ENCODE results near the gene HOOK2.
"Not testable (repeated sequence)": the region's sequence is repeated elsewhere in the genome, so short reads cannot be mapped to it uniquely, and the experiment has no call there.

HOOK2 gene

DNA sequence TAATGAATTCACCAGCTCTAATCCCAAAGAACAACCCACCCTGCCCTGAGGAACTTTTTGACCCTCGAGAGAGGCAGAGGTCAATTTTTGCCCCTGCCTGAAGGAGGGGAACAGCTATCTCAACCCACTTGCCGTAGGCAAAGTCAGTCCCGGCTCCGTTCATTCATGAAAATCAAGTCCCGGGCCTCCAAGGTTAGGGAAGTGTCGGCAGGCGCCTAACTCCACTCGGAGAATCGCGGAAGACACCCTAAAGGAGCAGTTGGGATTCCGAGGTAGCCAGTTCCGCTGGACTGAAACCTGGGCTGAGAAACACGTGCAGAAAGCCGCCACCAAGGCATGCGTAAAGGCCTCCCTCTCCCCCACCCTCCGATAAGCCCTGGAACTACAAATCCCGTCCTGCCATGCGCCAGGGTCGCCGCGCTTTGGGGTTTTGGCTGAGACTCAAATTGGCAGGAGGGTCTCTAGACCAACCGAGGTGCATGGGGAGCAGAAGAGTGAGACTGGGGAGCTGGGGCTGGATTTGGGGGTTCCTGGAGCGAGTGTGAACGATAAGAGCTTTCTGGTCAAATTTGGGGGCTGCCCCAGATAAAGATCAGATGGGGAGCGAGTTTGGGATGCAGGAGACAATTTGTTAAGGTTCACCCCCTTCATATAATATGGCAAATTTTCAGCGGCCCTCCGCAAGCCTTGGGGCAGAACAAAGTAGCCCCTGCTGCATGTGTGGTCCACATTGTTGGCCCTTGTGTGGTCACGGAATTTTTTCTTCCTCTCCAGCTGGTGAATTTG is 51.5 kb downstream of the HOOK2 start, which contains the start of gene TNPO2:
TNPO2 (minus strand) TSS at position 292 of the 786 bp plus-strand sequence. CDS start 2,955 bp downstream, outside the sequence.
- H3K4me3 ChIP-seq (ENCODE audit: low read length): peak within 1 kb of the TSS; percentile 81
- H3K9me3 ChIP-seq (ENCODE audit: insufficient read depth, low read depth, low read length): no peaks in the 10 kb centered on the region
- peak within 1 kb of the TSS; percentile 77 for H3K27ac ChIP-seq (ENCODE audit: low read depth, low read length)
- H3K4me1 ChIP-seq (ENCODE audit: insufficient read depth, low read length): peaks cover 7% of the 10 kb centered on the region
- H3K36me3 ChIP-seq (ENCODE audit: insufficient read depth, low read length): peaks cover 15% of the 10 kb centered on the region
- WGBS: 6% methylated on average over 28 of the region's 28 CpGs
- H3K27me3 ChIP-seq (ENCODE audit: insufficient read depth, low read length): no peaks in the 10 kb centered on the region
- H3K9ac ChIP-seq (ENCODE audit: low read depth, low read length): peak within 1 kb of the TSS; percentile 94

DNA sequence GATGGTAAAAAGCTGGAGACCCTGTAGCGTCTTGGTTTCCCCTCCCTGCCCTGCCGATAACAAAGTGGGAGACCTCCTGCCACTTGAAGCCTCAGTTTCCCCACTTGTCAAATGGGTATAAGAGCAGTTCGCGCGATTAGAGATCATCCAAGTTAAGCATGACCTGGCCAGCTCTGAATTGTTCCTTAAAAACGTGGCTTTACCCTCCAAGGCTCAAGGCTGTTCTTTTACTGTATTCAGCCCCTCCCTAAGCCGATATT is 52.0 kb downstream of the HOOK2 start:
- H3K4me1 ChIP-seq (ENCODE audit: insufficient read depth, low read length): peaks cover 7% of the 10 kb centered on the region
- no peaks in the 10 kb centered on the region for H3K27me3 ChIP-seq (ENCODE audit: insufficient read depth, low read length)
- peak overlapping the region; percentile 94 for H3K9ac ChIP-seq (ENCODE audit: low read depth, low read length)
- H3K36me3 ChIP-seq (ENCODE audit: insufficient read depth, low read length): peaks cover 19% of the 10 kb centered on the region
- peak overlapping the region; percentile 77 for H3K27ac ChIP-seq (ENCODE audit: low read depth, low read length)
- no peaks in the 10 kb centered on the region for H3K9me3 ChIP-seq (ENCODE audit: insufficient read depth, low read depth, low read length)
- H3K4me3 ChIP-seq (ENCODE audit: low read length): peak overlapping the region; percentile 81
- WGBS: under 1% methylated on average over 7 of the region's 7 CpGs

DNA sequence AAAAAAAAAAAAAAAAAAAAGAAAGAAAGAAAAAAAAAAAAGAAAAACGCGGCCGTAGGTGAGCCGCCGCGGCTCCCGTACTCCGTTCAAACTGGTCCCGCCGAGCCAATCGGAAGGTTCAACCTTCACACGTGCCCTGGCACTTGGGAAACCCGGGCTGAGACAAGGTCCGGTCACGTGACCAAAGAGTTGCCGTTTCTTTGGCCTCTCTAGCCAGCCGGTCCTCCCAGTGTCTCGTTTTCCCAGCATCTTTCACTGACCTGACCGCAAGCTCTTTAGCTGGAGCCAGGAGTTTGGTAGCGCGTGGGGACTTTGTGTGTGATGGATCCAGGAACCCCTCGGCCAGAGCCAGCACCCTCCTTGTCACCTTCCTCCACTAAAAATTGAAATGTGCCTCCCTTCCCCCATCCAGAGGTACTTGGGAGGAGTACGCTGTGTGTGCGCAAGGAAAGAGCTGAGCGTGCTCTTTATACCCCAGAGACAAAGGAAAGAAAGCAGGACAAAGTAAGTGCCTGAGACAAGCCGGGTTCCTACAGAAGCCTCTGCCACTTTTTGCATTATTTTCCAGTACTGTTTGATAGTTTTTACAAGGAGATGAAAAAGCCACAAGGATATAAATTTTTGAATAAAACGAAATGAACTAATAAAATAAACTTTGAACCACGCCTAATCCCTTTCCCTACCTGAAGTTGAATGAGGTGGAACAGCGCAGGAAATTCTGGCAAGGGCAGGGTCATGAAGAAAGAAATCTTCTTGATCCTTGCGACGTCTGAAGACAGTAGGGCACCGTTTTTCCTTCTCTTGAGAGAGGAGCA is 52.6 kb downstream of the HOOK2 start:
- Histone ChIP-seq H3K27me3 (ENCODE audit: insufficient read depth, low read length) (no peaks in the 10 kb centered on the region), H3K27ac (ENCODE audit: low read depth, low read length) (peak overlapping the region; percentile 97), H3K9me3 (ENCODE audit: insufficient read depth, low read depth, low read length) (no peaks in the 10 kb centered on the region), H3K9ac (ENCODE audit: low read depth, low read length) (peak overlapping the region; percentile 94), H3K4me1 (ENCODE audit: insufficient read depth, low read length) (peaks cover 7% of the 10 kb centered on the region), H3K4me3 (ENCODE audit: low read length) (peak overlapping the region; percentile 81), H3K36me3 (ENCODE audit: insufficient read depth, low read length) (peaks cover 24% of the 10 kb centered on the region)
- under 1% methylated on average over 26 of the region's 32 CpGs for WGBS

DNA sequence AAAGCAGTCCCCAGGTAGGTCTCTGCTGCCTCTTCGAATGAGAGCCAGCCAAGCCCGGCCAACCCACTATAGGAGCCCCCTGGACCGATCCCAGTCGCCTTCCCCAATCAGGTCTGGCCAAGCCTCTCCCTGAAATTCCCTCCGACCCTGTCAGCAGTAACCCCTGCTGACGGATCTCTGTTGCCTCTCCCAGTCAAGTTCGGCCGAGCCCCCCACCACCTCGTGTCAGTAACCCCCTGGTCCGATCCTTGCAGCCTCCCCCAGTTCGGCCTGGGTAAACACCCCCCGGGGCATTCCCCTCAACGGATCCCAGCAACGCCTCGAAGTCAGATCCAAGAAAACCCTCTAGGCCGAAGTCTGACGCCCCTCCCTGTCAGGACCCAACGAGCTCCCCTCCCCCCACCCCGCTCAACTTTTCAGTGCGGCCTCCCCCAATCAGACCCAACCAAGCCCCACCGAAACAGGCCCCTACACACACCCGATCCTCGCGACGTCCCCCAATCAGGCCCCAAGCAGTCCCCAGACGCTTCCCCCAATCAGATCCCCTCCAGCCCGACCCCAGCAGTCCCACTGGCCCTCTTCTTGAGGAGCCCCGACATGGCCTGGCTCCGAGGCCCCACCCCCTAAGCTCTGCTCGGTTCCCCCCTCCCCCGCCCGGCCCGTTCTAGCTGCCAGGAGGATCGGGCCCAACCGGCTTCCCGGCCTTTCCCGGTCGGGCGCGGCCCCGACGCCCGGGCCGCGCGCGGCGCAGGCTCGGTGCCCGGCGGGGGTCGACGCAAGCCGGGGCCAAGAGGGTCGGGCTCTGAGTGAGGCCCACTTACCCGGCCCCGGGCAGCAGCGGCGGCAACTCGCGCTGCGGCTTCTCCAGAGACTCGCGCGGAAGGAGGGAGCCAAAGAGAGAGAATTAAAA is 53.4 kb downstream of the HOOK2 start:
- H3K4me3 ChIP-seq (ENCODE audit: low read length): peak overlapping the region; percentile 81
- peaks cover 7% of the 10 kb centered on the region for H3K4me1 ChIP-seq (ENCODE audit: insufficient read depth, low read length)
- H3K9ac ChIP-seq (ENCODE audit: low read depth, low read length): peak overlapping the region; percentile 94
- H3K36me3 ChIP-seq (ENCODE audit: insufficient read depth, low read length): peaks cover 31% of the 10 kb centered on the region
- no peaks in the 10 kb centered on the region for H3K27me3 ChIP-seq (ENCODE audit: insufficient read depth, low read length)
- no peaks in the 10 kb centered on the region for H3K9me3 ChIP-seq (ENCODE audit: insufficient read depth, low read depth, low read length)
- under 1% methylated on average over 64 of the region's 65 CpGs for WGBS
- peak overlapping the region; percentile 97 for H3K27ac ChIP-seq (ENCODE audit: low read depth, low read length)

DNA sequence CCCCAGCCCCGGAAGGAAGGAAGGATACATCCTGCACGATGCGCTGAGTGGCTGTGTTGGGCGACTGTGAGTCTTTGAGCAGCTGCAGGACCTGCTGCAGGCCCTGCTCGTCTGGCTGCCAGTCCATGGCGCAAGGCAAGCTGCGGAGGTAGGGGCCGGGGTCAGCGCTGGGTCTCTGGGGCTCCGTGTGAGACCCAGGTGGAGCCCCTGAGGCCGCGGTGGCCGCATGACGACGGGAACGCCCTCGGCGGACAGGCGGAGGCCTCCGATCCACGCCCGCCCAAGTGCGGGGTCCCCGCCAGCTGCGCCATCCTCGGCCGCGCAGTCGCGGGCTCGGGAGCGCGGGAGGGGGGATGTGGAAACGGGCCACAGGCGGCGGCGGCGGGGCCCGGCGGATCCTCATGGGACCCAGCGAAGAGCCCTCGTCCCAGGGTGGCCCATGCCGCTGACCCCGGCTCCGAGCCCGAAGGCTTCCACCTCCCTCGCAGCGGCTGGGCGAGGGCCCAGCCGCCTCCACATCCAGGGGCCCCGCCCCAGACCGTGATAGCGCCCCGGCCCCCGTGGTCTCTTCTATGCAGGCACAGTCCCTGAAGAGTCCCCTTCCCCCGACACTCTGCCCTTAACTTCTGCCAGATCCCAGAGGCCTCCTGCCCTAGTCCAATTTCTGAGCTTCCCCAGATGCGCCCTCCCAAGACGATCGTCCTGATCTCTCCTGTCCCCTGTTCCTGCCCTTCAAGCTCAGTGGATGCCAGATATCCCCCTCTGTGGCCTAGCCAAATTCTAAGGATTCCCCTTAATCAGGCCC is 54.3 kb downstream of the HOOK2 start:
- Histone ChIP-seq H3K9me3 (ENCODE audit: insufficient read depth, low read depth, low read length) (no peaks in the 10 kb centered on the region), H3K4me3 (ENCODE audit: low read length) (peak overlapping the region; percentile 81), H3K36me3 (ENCODE audit: insufficient read depth, low read length) (peaks cover 39% of the 10 kb centered on the region), H3K27me3 (ENCODE audit: insufficient read depth, low read length) (no peaks in the 10 kb centered on the region), H3K9ac (ENCODE audit: low read depth, low read length) (peak overlapping the region; percentile 94), H3K4me1 (ENCODE audit: insufficient read depth, low read length) (peaks cover 5% of the 10 kb centered on the region; the same call in 1 of the 2 replicates), H3K27ac (ENCODE audit: low read depth, low read length) (peak overlapping the region; percentile 97)
- WGBS: 22% methylated on average over 59 of the region's 59 CpGs

DNA sequence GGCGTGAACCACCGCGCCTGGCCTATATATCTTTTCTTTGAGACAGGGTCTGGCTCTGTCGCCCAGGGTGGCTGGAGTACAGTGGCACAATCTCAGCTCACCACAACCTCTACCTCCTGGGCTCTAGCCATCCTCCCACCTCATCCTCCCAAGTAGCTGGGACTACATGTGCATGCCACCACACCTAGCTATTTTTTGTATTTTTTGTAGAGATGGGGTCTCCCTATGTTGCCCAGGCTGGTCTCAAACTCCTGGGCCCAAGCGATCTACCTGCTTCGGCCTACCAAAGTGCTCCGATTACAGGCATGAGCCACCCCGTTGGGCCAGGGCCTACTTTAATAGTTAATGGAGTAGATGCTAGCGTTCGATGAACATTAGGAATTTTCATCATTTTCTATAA is 55.1 kb downstream of the HOOK2 start:
- Histone ChIP-seq H3K36me3 (ENCODE audit: insufficient read depth, low read length) (peaks cover 46% of the 10 kb centered on the region), H3K4me1 (ENCODE audit: insufficient read depth, low read length) (peaks cover 5% of the 10 kb centered on the region; the same call in 1 of the 2 replicates), H3K27me3 (ENCODE audit: insufficient read depth, low read length) (no peaks in the 10 kb centered on the region), H3K9ac (ENCODE audit: low read depth, low read length) (peak overlapping the region; percentile 94), H3K9me3 (ENCODE audit: insufficient read depth, low read depth, low read length) (no peaks in the 10 kb centered on the region), H3K4me3 (ENCODE audit: low read length) (peak overlapping the region; percentile 81), H3K27ac (ENCODE audit: low read depth, low read length) (no peak overlapping the region)
- 95% methylated on average over 10 of the region's 10 CpGs for WGBS

DNA sequence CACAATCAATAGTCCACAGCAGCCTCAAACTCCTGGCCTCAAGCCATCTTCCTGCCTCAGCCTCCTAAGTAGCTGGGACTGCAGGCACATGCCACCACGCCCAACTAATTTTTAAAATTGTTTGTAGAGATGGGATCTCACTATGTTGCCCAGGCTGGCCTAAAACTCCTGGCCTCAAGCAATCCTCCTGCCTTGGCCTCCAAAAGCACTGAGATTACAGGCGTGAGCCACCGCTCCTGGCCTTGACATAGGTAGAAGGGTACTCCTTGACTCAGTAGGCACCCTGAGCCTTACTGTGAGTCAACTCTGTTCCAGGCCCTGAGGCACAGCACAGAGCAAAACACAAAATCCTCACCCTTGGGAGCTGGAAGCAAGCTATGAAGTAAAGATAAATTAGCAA is 59.4 kb downstream of the HOOK2 start:
- peaks cover 5% of the 10 kb centered on the region; the same call in 1 of the 2 replicates for H3K4me1 ChIP-seq (ENCODE audit: insufficient read depth, low read length)
- no peaks in the 10 kb centered on the region for H3K9me3 ChIP-seq (ENCODE audit: insufficient read depth, low read depth, low read length)
- peaks cover 85% of the 10 kb centered on the region for H3K36me3 ChIP-seq (ENCODE audit: insufficient read depth, low read length)
- no peak overlapping the region for H3K4me3 ChIP-seq (ENCODE audit: low read length)
- no peak overlapping the region for H3K27ac ChIP-seq (ENCODE audit: low read depth, low read length)
- no peaks in the 10 kb centered on the region for H3K27me3 ChIP-seq (ENCODE audit: insufficient read depth, low read length)
- no peak overlapping the region for H3K9ac ChIP-seq (ENCODE audit: low read depth, low read length)
- 97% methylated on average over 3 of the region's 3 CpGs for WGBS

DNA sequence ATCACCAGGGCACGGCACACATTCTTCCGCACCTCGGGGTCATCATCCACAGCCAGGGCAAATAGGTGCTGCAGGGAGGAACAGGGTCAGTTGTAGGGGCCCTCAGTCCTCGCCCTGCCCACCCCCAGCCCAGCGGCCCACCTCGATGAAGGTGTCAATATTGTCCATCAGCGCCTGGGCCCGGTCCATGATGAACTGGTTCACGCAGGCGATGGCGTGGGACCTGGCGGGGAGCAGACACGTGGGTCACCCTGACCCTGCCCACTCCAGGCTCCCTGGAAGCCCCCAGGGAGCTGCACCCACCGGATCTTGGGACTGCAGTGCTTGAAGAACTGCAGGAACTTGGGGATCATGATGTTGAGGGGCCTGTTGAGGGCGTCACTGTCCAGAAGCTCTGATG is 60.2 kb downstream of the HOOK2 start:
- H3K27ac ChIP-seq (ENCODE audit: low read depth, low read length): no peak overlapping the region
- H3K4me3 ChIP-seq (ENCODE audit: low read length): no peak overlapping the region
- no peaks in the 10 kb centered on the region for H3K4me1 ChIP-seq (ENCODE audit: insufficient read depth, low read length)
- H3K27me3 ChIP-seq (ENCODE audit: insufficient read depth, low read length): no peaks in the 10 kb centered on the region
- 96% methylated on average over 15 of the region's 15 CpGs for WGBS
- no peak overlapping the region for H3K9ac ChIP-seq (ENCODE audit: low read depth, low read length)
- H3K9me3 ChIP-seq (ENCODE audit: insufficient read depth, low read depth, low read length): no peaks in the 10 kb centered on the region
- peaks cover 87% of the 10 kb centered on the region for H3K36me3 ChIP-seq (ENCODE audit: insufficient read depth, low read length)

DNA sequence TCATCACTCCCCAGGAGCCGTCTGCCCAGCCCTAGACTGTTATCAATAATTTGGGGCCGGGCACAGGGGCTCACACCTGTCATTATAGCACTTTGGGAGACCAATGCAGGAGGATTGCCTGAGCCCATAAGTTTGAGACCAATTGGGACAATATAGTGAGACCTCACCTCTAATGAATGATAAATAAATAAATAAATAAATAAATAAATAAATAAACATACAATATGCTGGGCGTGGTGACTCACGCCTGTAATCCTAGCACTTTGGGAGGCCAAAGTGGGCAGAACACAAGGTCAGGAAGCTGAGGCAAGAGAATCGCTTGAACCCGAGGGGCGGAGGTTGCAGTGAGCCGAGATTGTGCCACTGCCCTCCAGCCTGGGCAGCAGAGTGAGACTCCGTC is 62.0 kb downstream of the HOOK2 start:
- not testable (repeated sequence) for H3K9me3 ChIP-seq (ENCODE audit: insufficient read depth, low read depth, low read length); H3K9ac ChIP-seq (ENCODE audit: low read depth, low read length); H3K27me3 ChIP-seq (ENCODE audit: insufficient read depth, low read length); H3K4me1 ChIP-seq (ENCODE audit: insufficient read depth, low read length); H3K4me3 ChIP-seq (ENCODE audit: low read length); H3K27ac ChIP-seq (ENCODE audit: low read depth, low read length)
- peaks cover 91% of the 10 kb centered on the region for H3K36me3 ChIP-seq (ENCODE audit: insufficient read depth, low read length)
- 94% methylated on average over 9 of the region's 9 CpGs for WGBS
